Activated naive CD8-positive, alpha-beta T cell treated with anti-CD3 and anti-CD28 coated beads, Interleukin-2, amount 50 U/mL, for 24 hours (primary cell): ENCODE measurements around the gene CFAP77.
A peak's percentile ranks its signal among the peaks of the same experiment; 100 is the strongest.

Experiments used
- ATAC-seq: fragments of 150-1000 bp; cut with Tn5 transposase; one replicate; pipeline ENCODE4 v1.10.0; 2021
- DNase-seq: peaks from one replicate; pipeline ENCODE4 v3.0.0; 2021
- H3K27ac Mint-ChIP-seq: one replicate; pipeline ENCODE4 v1.8.0; 2021; ENCODE audit warnings: mild to moderate bottlenecking, mixed read lengths
- H3K27me3 Mint-ChIP-seq: one replicate; pipeline ENCODE4 v1.8.0; 2021; ENCODE audit warnings: mixed read lengths
- H3K36me3 Mint-ChIP-seq: one replicate; pipeline ENCODE4 v1.8.0; 2021; ENCODE audit warnings: low read depth, mixed read lengths
- H3K4me1 Mint-ChIP-seq: one replicate; pipeline ENCODE4 v1.8.0; 2021; ENCODE audit warnings: mixed read lengths
- H3K4me3 Mint-ChIP-seq: one replicate; pipeline ENCODE4 v1.8.0; 2021; ENCODE audit warnings: mild to moderate bottlenecking, moderate library complexity, mixed read lengths
- H3K9me3 Mint-ChIP-seq: one replicate; pipeline ENCODE4 v1.8.0; 2021; ENCODE audit warnings: mixed read lengths

The CFAP77 gene

DNA sequence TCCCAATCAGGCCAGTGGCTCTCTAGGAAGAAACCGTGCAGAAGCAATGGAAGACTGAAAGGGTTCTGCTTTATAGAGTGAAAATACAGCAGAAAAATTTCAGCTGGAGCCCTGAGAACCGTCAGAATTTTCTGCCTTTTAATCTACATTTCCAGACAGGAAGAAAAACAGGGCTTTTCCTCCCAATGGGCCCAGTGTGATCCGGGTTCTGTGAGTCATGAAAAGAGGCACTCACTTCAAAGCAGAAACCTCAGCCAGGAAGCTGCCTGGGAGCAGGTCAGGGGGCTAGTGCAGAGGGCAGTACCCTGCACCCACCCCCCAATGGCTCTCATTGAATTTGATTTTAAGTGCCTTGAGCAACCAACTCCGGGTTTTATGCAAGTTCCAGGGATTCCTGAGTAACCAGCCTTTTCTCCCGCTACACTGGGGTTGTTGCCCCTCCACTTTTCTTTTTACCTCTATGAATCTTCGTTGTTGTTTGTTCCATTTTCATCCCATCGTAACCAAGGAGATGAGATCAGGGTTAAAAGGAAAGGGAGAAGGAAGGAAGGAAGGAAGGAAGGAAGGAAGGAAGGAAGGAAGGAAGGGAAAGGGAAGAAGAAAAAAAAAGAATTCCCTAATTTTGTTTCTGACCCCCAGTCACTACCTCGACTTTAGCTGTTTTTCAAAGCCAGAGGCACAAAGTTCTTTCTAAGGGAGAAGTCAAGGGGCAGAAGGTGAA lies 173.7 kb downstream of the CFAP77 start:
- ATAC-seq: no peak
- no peak for DNase-seq
- H3K27me3 Mint-ChIP-seq: peaks cover 74% of the 10 kb centered on the region
- H3K27ac Mint-ChIP-seq: no peak overlapping the region
- H3K9me3 Mint-ChIP-seq: no peaks in the 10 kb centered on the region
- H3K4me3 Mint-ChIP-seq: no peak overlapping the region
- H3K36me3 Mint-ChIP-seq: peaks cover 2% of the 10 kb centered on the region
- peaks cover 12% of the 10 kb centered on the region for H3K4me1 Mint-ChIP-seq

DNA sequence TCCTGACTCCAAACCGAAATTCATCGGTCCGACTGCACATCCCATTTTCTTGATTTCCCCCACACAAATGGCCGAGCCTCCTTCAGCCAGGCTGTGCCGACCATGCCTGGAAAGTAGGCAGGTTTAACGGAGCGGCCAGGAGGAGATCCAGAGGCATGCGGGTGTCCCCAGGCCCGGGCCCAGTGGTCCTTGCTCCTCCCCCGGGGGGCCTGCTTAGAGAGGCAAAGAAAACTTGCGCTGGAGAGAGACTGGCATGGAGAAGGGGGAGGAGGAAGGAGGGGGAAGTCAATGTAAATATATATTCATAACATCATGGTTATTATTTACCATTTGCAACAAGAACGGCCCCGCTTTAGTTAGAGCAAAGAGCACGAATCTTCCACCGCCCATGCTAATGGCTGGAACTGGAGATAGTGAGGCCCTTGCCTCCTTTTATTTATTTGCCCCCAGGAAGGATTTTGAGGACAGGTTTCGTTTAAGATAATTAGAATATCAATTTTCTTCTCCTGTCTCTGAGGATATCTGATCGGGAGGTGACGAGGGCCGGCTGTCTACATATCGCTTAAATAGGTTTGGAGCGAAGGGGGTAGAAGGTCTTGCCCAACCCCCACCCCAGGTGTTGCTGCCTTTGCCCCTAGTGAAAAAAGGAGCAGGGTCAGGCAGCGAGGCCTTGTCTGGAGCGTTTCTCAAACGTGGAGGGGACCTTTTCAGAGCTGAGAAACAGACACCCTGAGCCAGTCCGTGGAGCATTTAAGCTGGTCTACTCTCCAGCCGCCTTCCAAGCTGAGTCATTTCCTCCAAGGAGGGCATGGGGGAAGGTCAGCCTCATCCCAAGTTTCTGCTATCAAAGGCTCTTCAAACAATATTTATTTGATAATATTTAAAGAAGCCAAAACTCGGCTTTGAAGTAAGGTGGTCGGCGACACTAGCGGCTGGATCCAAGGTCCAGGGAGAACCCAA lies 174.9 kb downstream of the CFAP77 start:
- Mint-ChIP-seq H3K27me3 (peaks cover 69% of the 10 kb centered on the region), H3K9me3 (no peaks in the 10 kb centered on the region), H3K4me3 (no peak overlapping the region), H3K36me3 (peaks cover 2% of the 10 kb centered on the region), H3K4me1 (peaks cover 12% of the 10 kb centered on the region), H3K27ac (no peak overlapping the region)
- no peak for ATAC-seq
- DNase-seq: no peak

DNA sequence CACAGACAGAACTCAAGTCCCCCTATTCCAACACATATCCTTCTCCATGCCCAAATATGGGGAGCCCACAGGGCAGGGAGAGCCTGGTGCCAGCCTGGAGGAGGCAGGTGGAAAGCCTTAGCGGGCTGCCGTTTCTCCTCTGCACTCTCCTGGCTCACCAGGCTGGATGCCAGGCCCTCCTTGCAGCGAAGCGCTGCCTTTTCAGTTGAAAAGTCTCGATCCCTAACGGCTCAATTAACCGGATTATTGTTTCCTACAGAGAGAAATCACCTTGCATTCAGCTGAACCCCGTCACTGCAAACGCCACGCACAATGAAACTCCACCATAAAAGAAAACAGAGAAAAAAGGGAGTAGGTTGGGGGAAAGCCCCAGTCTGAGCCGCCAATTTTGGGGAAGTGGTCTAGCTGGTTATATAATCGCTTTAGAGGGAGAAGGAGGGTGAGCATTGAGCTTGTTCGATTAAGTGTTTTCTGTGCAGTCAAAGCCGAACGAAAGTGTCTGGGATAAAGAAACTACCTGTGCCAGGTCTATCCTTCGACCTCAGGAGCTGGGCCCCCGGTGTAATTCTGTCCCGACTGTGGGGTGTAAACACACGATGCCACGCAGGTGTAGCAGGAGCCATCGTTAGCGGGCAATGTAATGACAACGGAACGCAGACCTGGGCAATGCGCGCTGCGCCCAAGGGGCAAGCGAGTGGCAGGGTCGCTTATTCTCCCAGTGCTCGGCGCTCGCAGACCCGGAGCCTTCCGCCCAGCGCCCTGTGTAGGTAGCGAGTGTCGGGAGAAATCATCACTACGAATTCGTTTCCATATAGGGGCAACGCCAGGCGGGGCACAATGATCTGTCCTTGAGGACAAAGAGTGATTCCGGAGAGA lies 176.2 kb downstream of the CFAP77 start:
- no peak overlapping the region for H3K4me3 Mint-ChIP-seq
- no peaks in the 10 kb centered on the region for H3K9me3 Mint-ChIP-seq
- no peak overlapping the region for H3K27ac Mint-ChIP-seq
- no peak for DNase-seq
- H3K4me1 Mint-ChIP-seq: peaks cover 12% of the 10 kb centered on the region
- H3K36me3 Mint-ChIP-seq: peaks cover 2% of the 10 kb centered on the region
- ATAC-seq: no peak
- H3K27me3 Mint-ChIP-seq: peaks cover 67% of the 10 kb centered on the region

DNA sequence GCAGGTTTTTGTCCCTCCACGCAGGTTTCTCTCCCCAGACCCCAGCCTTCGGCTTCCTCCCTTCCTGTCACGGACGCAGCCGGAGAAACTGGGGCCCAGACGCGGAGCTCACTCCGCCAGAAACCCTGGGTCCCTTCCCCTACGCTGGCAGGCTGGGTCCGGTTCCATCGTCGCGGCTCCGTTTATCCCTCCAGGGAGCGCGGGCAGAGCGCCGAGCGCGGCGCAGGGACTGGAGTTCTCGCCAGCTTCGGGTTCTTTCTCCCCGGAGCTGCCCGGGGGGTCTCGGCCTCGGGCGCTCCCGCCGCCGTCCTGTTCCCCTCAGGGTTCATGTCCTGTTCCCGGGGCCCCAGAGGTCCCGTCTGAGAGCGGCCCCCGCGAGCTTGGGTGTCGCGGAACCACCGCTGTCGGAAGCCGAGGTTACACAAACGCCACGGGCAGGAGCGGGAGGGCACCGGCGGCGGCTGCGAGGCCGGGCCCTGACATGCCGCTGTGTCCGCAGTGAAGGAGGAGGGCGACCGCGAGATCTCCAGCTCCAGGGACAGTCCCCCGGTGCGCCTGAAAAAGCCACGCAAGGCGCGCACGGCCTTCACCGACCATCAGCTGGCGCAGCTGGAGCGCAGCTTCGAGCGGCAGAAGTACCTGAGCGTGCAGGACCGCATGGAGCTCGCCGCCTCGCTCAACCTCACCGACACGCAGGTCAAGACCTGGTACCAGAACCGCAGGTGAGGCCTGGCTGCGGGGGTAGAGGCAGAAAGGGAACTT lies 177.0 kb downstream of the CFAP77 start:
- H3K27me3 Mint-ChIP-seq: peaks cover 68% of the 10 kb centered on the region
- no peak overlapping the region for H3K4me3 Mint-ChIP-seq
- no peak overlapping the region for H3K27ac Mint-ChIP-seq
- peaks cover 6% of the 10 kb centered on the region for H3K4me1 Mint-ChIP-seq
- H3K36me3 Mint-ChIP-seq: no peaks in the 10 kb centered on the region
- no peak for ATAC-seq
- no peaks in the 10 kb centered on the region for H3K9me3 Mint-ChIP-seq
- DNase-seq: no peak

GRCh38 chr9:132587592-132587955 lies 177.6 kb downstream of the CFAP77 start:
- no peak overlapping the region for H3K27ac Mint-ChIP-seq

GRCh38 chr9:132588098-132588497 lies 178.1 kb downstream of the CFAP77 start:
- Mint-ChIP-seq H3K9me3 (no peaks in the 10 kb centered on the region), H3K4me1 (peaks cover 6% of the 10 kb centered on the region), H3K27ac (peak overlapping the region; percentile 16), H3K4me3 (no peak overlapping the region), H3K36me3 (peaks cover under 1% of the 10 kb centered on the region), H3K27me3 (peaks cover 70% of the 10 kb centered on the region)
- ATAC-seq: no peak
- DNase-seq: no peak

More at GRCh38 chr9:132587592-132587955, 177.6 kb downstream of the CFAP77 start:
- Mint-ChIP-seq H3K36me3 (no peaks in the 10 kb centered on the region), H3K9me3 (no peaks in the 10 kb centered on the region), H3K4me3 (no peak overlapping the region), H3K27me3 (peaks cover 72% of the 10 kb centered on the region), H3K4me1 (peaks cover 6% of the 10 kb centered on the region)
- no peak for ATAC-seq
- no peak for DNase-seq

GRCh38 chr9:132588501-132589147 lies 178.6 kb downstream of the CFAP77 start:
- peaks cover 6% of the 10 kb centered on the region for H3K4me1 Mint-ChIP-seq
- ATAC-seq (no peak), DNase-seq (no peak)
- H3K27ac Mint-ChIP-seq: no peak overlapping the region
- no peak overlapping the region for H3K4me3 Mint-ChIP-seq
- no peaks in the 10 kb centered on the region for H3K9me3 Mint-ChIP-seq
- H3K36me3 Mint-ChIP-seq: peaks cover 4% of the 10 kb centered on the region
- peaks cover 64% of the 10 kb centered on the region for H3K27me3 Mint-ChIP-seq

- ATAC-seq: no peak
- peaks cover 6% of the 10 kb centered on the region for H3K4me1 Mint-ChIP-seq
- no peak overlapping the region for H3K4me3 Mint-ChIP-seq
- DNase-seq: no peak
- H3K9me3 Mint-ChIP-seq: no peaks in the 10 kb centered on the region
- H3K27ac Mint-ChIP-seq: no peak overlapping the region
- H3K27me3 Mint-ChIP-seq: peaks cover 58% of the 10 kb centered on the region
- peaks cover 9% of the 10 kb centered on the region for H3K36me3 Mint-ChIP-seq
These were observed 179.4 kb downstream of the CFAP77 start for GRCh38 chr9:132589148-132590036.

DNA sequence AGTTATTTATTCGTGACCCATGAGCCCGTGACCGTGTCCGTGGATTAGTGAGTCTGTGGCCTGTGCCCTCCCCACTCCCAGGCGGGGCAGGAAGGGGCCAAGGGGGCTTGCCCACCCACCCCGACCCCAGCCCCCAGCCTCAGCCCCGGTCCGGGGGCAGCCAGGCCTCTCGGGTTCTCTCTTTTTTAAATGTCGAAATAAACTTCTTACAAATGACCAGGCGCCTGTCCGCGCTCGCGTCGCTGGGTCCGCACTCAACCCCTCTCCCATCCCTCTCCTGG lies 180.0 kb downstream of the CFAP77 start:
- no peaks in the 10 kb centered on the region for H3K9me3 Mint-ChIP-seq
- ATAC-seq (no peak), DNase-seq (no peak)
- H3K4me3 Mint-ChIP-seq: no peak overlapping the region
- H3K27me3 Mint-ChIP-seq: peaks cover 52% of the 10 kb centered on the region
- H3K36me3 Mint-ChIP-seq: peaks cover 13% of the 10 kb centered on the region
- H3K27ac Mint-ChIP-seq: no peak overlapping the region
- peaks cover 6% of the 10 kb centered on the region for H3K4me1 Mint-ChIP-seq

DNA sequence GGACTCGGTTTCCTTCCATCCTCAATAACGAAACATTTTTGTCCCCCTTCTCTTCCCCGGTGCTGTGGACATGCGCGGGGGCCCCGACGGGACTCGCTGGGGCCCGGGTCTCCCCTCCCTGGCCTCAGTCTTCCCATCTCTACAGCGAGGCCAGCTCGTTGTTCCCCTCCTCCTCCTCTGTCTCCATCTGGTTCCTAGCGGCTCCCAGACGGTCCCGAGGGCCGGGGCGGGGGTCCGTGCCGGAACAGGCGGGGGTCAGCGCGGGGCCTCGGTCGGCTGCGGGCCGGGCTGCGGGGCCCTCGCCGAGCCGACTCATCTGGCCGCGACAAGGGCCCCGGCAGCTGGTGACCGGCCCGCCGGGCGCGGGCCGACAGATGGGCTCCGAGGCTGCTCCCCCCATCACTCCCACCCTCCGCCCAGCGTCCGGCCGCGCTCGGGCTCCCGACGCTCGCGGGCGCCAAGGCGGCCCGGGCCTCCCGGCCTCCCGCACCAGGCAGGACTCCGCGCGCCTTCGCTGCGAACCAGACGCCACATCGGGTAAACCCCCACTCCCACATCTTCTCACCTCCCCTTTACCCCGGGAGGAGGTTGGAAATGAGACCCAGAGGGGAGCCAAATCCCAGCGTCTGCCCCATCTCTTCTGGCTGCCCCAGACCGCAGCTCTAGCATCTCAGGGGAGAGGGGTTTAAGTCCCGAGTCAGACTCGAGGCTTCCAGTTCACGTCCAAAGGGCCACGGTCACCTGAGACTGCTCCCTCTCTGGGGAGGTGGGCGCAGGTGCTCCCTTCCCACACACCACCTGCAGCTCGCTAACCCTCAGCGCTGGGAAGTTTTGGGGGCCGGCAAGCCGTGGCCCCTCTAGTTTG lies 180.5 kb downstream of the CFAP77 start:
- ATAC-seq (no peak), DNase-seq (no peak)
- Mint-ChIP-seq H3K36me3 (peaks cover 17% of the 10 kb centered on the region), H3K4me1 (peaks cover 6% of the 10 kb centered on the region), H3K4me3 (no peak overlapping the region), H3K9me3 (no peaks in the 10 kb centered on the region), H3K27me3 (peaks cover 48% of the 10 kb centered on the region), H3K27ac (no peak overlapping the region)

DNA sequence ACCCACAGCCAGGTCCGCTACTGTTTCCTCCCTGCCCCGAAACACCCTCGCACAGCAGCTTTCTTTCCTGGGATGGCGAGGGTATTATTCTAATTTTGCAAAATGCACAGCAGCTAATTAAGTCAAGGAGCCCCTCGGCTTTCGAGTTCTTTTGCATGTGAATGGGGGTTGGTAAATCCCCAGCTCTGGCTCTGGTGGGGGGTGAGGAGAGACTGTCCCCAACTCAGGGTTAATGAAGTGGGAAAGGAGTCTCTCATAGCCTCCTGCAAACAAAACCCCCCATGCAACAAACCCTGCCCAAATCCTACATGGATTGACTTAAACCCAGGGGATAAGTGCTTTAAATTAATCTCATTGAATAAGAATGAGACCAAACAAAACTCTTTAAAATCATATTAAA lies 181.2 kb downstream of the CFAP77 start:
- no peak overlapping the region for H3K4me3 Mint-ChIP-seq
- H3K27ac Mint-ChIP-seq: no peak overlapping the region
- H3K27me3 Mint-ChIP-seq: peaks cover 41% of the 10 kb centered on the region

DNA sequence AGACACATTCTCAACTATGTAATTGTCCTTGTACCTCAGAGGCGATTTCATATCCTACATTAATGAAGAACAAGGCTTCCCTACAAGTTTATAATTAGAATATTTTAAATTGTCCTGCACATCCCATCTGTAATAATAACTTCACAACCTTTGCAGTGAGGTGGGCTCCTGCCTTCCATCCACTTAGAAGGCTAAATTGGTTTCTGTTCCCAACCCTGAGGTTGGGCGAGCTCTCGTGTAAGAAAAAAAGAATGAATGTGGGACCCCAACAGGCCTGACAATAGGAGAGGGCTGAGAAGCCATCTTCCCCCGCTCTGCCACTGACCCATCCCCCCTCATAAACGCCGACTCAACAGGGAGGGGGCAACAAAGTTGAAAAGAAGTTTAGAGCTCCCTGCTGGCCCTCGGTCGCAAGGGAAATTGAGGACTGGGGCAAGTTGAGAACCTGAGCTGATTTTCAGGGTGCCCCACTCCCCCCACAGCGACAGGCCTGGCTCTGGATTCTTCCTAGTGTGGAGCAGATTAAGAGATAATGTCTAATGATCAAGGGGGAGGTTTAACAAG lies 181.8 kb downstream of the CFAP77 start:
- H3K4me3 Mint-ChIP-seq: no peak overlapping the region
- peaks cover 2% of the 10 kb centered on the region for H3K4me1 Mint-ChIP-seq
- peaks cover 29% of the 10 kb centered on the region for H3K36me3 Mint-ChIP-seq
- H3K27ac Mint-ChIP-seq: no peak overlapping the region
- no peak for DNase-seq
- ATAC-seq: no peak
- no peaks in the 10 kb centered on the region for H3K9me3 Mint-ChIP-seq
- H3K27me3 Mint-ChIP-seq: peaks cover 35% of the 10 kb centered on the region

More for the DNA sequence above, 181.2 kb downstream of the CFAP77 start:
- DNase-seq (no peak), ATAC-seq (no peak)
- Mint-ChIP-seq H3K9me3 (no peaks in the 10 kb centered on the region), H3K36me3 (peaks cover 24% of the 10 kb centered on the region), H3K4me1 (peaks cover 2% of the 10 kb centered on the region)
